Measurements from ENCODE around the gene L3MBTL4.
"Not testable (repeated sequence)": the region's sequence is repeated elsewhere in the genome, so short reads cannot be mapped to it uniquely, and the experiment has no call there.

Gene L3MBTL4

DNA sequence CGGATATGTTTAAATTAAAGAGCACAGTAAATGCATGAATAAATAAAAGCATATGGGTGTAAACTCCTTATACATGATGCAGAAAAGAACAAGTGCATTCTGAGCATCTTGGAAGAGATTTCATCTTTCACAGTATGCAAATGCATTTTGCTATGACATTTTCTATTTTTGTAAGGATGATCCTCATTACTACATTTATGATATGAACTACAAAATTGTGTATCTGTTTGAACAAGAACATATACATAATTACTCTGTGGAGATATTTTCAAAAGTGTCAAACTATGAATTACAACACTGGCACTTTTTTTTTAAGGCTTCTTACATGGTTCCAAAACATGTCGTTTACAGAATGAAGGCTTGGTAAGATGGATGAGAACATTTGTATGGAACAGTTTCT is 335.3 kb downstream of the L3MBTL4 start:
- no peak for DNase-seq

- DNase-seq = peak; percentile 37
Measured at GRCh38 chr18:6078877-6079276, 335.8 kb downstream of the L3MBTL4 start.

DNA sequence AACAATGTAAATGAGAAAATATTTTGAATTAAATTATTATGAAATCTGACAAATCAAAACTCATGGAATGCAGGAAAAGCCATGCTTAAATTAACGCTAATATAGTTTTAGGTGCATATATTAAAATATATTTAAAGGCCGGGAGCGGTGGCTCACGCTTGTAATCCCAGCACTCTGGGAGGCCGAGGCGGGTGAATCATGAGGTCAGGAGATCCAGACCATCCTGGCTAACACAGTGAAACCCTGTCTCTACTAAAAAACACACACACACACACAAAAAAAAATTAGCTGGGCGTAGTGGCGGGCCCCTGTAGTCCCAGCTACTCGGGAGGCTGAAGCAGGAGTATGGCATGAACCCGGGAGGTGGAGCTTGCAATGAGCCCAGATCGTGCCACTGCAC is 342.3 kb downstream of the L3MBTL4 start:
- not testable (repeated sequence) for DNase-seq

DNA sequence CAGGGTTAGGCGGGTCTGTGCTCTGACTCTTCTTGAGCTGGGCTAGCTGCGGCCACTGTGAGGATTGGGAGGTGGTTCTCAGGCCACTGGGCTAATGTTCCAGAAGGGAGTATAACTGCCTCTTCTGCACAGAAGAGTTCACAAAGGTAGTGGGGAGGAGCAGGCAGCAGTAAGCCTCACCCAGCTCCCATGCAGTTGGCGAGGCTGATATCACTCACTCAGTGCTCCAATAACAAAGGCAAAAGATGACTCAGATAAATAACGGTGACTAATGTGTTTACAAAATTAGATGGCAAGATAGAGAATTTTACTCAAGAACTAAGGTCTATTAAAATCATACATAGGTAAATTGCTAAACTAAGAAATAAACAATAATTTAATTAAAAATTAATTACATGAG is 345.2 kb downstream of the L3MBTL4 start:
- DNase-seq = no peak

DNA sequence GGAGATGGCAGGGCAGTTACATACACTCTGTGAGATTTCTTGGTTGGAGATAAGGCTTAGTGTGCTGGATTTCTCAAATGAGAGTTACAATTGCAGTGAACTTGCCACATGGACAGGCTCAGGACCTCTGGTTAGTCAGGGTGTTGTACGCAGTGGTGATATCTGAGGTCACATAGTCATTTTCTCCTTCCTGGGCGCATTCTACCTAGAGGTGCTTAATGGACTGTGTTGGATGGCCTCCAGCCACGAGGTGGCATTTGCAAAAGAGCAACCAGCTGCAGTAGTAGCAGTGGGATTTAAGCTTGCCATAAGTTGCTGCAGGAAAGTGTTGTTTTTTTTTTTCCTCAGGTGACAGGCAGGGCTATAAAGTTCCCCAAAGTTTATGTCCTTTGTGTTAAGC is 345.6 kb downstream of the L3MBTL4 start:
- DNase-seq = no peak

DNA sequence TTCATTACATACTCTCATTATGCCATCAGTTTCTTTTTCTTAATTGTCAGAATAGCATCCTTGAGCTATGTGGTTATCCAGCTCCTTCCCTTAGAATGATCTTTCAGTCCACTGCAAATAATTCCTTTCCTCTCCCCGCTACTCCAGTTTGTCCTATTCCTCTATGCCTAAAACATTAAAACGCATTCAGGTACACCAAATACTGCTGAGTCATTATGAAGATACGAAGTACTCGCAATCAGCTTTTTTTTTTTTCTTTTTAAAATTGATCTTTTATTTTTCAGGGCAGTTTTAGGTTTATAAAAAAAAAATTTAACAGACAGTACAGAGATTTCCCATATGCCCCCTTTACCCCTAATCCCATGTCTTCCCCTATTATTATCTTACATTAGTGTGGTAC is 354.6 kb downstream of the L3MBTL4 start:
- DNase-seq = no peak

DNA sequence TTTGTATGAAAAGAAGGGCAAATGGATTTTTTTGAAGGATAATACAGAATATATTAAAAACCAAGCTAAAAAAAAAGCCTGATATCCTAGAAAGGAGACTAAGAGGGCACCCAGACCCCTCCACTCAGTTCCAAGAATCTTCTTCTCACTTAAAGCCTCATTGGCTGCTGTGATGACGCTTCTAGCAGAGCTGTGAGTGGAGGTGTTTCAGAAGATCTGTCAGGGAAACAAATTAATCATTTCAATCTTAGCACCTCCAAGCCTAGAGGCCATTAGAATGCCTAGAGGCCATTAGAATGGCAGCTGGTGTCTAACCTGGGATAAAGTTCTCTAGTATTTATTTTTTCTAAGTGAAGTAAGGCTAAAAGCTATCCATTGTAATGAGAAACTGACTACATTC is 355.2 kb downstream of the L3MBTL4 start:
- DNase-seq = peak; percentile 66

- peak; percentile 89 for DNase-seq
Measured at GRCh38 chr18:6058941-6059340, 355.8 kb downstream of the L3MBTL4 start.

DNA sequence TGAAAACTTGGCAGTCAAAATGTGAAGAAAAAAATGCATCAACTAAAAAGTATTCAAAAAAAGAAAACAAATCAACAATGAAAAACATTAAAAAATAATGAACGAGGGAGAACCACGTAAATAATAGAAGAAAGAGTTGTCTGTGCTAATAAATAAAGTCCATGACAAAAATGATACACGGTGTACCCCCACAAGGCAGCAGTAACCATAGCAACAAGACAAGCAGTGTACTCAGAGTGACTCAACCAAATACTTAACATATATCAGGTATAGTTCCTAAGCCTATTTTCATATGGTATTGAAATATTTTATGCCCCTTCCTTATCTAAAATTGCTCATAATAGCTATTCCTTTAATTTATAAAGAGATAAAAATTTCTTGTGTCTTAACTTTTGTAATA is 357.1 kb downstream of the L3MBTL4 start:
- peak; percentile 27 for DNase-seq

DNA sequence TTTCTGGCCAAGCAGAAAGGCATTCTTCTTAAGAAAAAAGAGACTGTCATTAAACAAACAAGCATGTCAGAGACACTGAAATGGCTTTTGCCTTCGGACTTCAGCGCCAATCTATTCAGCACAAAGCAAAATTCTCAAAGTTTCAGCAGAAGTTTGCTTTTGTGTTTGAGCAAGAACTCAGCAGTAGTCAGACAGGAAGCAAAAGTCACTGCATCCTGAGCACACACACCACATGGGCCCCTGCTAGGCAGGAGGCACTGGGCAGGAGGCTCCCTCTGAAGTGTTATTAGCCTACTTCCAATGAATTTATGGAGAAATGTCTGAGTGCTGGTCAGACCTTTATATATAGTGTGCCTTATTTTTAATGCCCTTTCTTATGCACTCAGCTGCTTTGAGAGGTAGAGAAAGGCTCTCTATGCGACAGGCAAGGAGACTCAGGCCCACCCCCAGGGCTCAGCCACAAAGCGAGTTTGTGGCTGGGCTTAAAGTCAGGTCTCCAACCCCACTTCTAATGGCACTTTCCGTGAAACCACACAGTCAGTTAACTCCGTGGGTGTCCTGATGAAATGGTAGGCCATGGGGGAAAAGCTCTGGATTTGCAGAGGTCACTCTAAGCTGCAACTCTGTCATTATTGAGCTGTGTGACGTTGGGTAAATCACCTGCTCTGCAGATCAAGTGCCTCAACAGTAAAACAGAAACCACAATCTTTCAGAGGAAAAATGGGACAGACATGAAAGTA is 358.4 kb downstream of the L3MBTL4 start:
- DNase-seq = peak; percentile 26

DNA sequence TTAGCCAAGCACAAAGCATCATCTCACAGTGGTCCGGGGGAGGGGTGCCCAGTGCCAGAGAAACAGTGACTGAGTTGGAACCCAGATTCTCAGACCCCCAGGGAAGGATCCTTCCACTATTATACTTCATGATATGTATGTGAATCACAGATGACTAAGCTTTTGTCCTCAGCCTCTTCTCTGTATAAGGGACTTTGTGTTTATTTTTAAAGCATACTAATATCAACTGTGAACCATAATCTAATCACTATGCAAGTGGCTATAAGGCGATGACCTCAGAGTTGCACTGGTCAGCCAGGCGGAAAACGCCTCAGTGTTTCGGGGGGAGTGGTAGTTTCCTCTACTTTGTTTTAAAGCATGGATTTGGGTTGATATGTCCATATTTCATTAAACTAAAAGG is 359.0 kb downstream of the L3MBTL4 start:
- no peak for DNase-seq

- no peak for DNase-seq
Measured at GRCh38 chr18:6054256-6054842, 360.4 kb downstream of the L3MBTL4 start.

DNA sequence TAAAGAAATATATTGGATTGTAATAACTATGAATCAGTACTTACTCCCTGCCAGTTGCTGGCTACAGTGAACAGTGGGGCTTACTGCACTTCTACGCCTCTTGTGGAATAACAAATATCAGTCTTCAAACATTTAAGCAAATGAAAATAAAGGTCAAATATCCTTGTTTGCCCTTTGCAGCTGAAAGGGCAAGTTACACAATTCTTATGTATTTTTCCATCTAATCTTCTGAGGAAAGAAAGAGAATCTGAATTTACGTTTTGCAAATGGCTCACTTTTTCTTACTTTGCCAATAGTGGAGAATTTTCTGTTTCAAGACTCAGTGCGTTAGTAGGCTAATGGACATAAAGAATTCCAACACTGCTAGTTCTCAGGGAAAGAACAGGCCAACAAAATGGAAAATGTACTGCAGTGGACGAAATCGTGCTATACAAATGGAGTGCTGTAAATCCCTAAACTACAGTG is 362.2 kb downstream of the L3MBTL4 start:
- no peak for DNase-seq

DNA sequence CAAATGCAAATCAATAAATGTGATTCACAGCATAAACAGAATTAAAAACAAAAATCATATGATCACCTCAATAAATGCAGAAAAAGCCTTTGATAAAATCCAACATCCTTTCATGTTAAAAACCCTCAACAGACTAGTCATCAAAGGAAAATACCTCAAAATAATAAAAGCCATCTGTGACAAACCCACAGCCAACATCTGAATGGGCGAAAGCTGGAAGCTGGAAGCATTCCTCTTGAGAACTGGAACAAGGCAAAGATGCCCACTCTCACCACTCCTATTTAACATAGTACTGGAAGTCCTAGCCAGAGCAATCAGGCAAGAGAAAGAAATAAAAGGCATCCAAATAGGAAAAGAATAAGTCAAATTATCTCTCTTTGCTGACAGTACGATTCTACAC is 367.1 kb downstream of the L3MBTL4 start:
- not testable (repeated sequence) for DNase-seq

DNA sequence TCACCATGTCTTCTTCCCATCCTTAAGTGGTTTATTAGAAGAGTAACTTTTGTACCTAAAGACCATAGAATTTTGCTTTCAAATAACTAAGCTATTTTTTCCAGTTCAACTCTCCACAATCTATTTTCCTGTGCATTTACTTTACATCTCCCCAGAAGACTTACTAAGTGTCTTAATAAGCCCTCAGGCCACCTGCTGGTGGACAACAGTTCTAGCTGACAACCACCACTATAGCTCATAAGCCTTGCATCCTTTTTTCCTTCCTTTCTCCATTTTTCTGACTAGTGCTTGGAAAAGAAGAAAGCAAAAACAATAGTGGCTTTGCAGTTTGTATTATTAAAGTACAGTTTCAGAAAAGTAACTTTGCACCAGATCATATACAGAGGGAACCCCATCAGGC is 369.9 kb downstream of the L3MBTL4 start:
- DNase-seq = no peak

GRCh38 chr18:6044319-6044718 is 370.4 kb downstream of the L3MBTL4 start:
- DNase-seq = no peak

GRCh38 chr18:6039055-6039454 is 375.7 kb downstream of the L3MBTL4 start:
- peak; percentile 25 for DNase-seq

DNA sequence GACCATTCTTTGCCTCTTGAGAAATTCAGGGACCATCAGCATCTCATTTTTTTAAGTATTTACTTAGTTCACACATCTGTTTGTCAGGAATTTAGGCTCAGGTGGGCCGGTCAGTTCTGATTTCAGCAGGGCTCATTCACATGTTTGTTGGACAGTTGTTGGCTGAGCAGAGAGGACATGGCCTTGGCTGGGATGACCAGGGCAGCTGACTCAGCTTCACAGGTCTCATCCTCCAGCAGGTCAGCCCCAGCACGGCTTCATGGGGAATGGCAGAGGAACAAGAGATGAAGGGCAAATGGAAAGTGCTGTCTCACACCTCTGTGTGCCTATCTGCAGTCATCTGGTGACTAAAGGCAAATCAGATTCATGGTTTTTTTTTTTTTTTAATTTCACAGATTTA is 383.3 kb downstream of the L3MBTL4 start:
- DNase-seq = no peak

DNA sequence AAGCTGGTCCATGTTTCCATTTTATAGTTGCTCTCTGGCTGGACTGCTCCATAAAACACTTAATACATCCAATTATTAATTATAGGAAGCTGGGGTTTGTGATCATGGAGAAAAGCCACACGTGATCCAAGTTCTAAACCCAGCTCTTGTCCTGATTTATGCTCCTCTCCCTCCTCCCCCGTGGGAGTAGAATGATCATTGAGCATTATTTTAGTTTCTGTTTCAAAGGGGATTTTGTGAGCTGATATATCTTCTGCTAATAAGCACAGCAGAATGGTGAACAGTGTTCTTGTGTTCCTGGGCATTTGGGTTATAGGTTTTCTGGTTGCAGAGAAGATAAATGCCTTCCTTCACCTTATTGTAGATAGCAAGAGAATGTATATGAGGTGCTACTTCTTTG is 383.7 kb downstream of the L3MBTL4 start:
- DNase-seq = no peak

- peak; percentile 86 for DNase-seq
Measured at GRCh38 chr18:6024745-6025248, 389.9 kb downstream of the L3MBTL4 start.

DNA sequence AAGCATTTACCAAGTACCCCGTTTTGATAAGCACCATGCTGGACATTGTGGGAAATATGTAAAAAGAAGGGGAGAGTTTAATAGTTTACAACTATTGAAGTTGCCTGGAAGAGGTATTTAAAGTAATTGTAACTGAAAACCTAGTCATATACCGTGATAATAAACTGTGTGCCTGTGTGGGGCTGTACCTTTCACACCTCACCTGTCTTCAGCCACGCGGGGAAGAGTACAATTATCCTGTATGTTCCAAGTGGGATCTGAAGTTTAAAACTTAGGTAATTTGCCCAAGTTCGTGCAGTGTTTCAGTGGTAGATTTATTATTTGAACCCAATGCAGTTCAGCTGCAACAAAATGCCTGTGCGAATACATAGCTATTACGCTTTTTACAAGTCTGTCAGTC is 391.2 kb downstream of the L3MBTL4 start:
- no peak for DNase-seq

DNA sequence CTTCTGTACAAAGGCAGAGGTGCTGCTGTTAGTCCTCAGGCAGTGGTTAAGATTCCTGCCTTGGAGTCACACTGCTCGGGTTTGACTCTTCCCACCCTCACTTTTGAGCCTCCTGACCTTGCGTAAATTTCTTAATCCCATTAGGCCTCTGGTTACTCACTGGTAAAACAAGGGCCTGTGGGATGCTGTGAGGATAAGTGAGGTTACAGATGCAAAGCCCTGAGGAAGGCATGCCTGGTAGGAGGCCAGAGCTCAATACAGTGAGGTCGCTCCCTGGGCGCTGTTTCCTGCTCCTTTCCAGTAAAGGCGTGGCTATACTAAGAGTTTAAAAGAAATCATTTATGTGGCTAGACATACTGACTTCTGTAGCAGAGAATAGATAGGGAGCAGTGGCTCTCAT is 391.9 kb downstream of the L3MBTL4 start:
- peak; percentile 84 for DNase-seq

DNA sequence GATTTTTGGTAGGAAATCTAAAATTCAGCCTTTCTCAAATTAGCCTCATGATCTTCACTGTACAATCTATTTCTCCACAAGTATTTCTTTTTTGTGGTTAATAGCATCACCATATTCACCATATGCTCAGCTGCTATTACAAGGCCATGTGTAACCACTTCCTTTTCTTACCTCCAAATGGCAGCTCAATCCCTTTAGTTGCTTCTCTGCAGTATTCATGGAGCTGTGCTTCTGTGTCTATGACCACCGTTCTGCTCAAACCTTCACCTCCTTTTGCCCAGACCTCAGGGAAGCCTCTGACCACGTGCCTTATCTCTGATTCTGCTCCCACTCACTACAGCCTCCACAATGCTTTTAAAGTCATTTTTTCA is 392.7 kb downstream of the L3MBTL4 start:
- no peak for DNase-seq

- no peak for DNase-seq
Measured at GRCh38 chr18:6021306-6022073, 393.2 kb downstream of the L3MBTL4 start.
